ENCODE data around the gene RASEF. TPM values are rescaled to one million over a fixed set of nuclear protein-coding genes. Genes with fewer than 3 reads are reported as not detected.
A peak's percentile ranks its signal among the peaks of the same experiment; 100 is the strongest.

The RASEF gene
- total RNA-seq, 1 donor from 2014 or later: 7.6 TPM

- H3K27ac ChIP-seq: no peak overlapping the region
- H3K4me1 ChIP-seq: no peaks in the 10 kb centered on the region
- H3K27me3 ChIP-seq: no peaks in the 10 kb centered on the region
- H3K36me3 ChIP-seq: no peaks in the 10 kb centered on the region
- H3K4me3 ChIP-seq: no peak overlapping the region
- no peaks in the 10 kb centered on the region for H3K9me3 ChIP-seq
- DNase-seq (ENCODE audit: extremely low spot score in 2 of 2): no peak
- TF ChIP-seq POLR2AphosphoS5 (IDR thresholded peaks at IDR 0.05; ENCODE audit: insufficient read depth in 1 of 2, low read depth in 1 of 2) (no peak), CTCF (IDR thresholded peaks at IDR 0.05) (no peak), POLR2A (IDR thresholded peaks at IDR 0.05) (no peak)
- intact Hi-C loops (cut with DNase I): no loop called here
Measured at GRCh38 chr9:82970359-82970758, 92.6 kb downstream of the RASEF start.

GRCh38 chr9:82969291-82969690 is 93.7 kb downstream of the RASEF start:
- Histone ChIP-seq H3K36me3 (no peaks in the 10 kb centered on the region), H3K9me3 (no peaks in the 10 kb centered on the region), H3K27ac (no peak overlapping the region), H3K4me1 (no peaks in the 10 kb centered on the region), H3K27me3 (no peaks in the 10 kb centered on the region), H3K4me3 (no peak overlapping the region)
- DNase-seq (ENCODE audit: extremely low spot score in 2 of 2): no peak
- intact Hi-C loops (cut with DNase I): no loop called here
- TF ChIP-seq POLR2AphosphoS5 (IDR thresholded peaks at IDR 0.05; ENCODE audit: insufficient read depth in 1 of 2, low read depth in 1 of 2) (no peak), CTCF (IDR thresholded peaks at IDR 0.05) (no peak), POLR2A (IDR thresholded peaks at IDR 0.05) (no peak)

GRCh38 chr9:82968816-82969215 is 94.1 kb downstream of the RASEF start:
- Histone ChIP-seq H3K4me1 (no peaks in the 10 kb centered on the region), H3K27ac (no peak overlapping the region), H3K9me3 (no peaks in the 10 kb centered on the region), H3K36me3 (no peaks in the 10 kb centered on the region), H3K27me3 (no peaks in the 10 kb centered on the region), H3K4me3 (no peak overlapping the region)
- DNase-seq (ENCODE audit: extremely low spot score in 2 of 2): no peak
- TF ChIP-seq POLR2A (IDR thresholded peaks at IDR 0.05) (no peak), CTCF (IDR thresholded peaks at IDR 0.05) (no peak), POLR2AphosphoS5 (IDR thresholded peaks at IDR 0.05; ENCODE audit: insufficient read depth in 1 of 2, low read depth in 1 of 2) (no peak)
- intact Hi-C loops (cut with DNase I): no loop called here

GRCh38 chr9:82968388-82968787 is 94.6 kb downstream of the RASEF start:
- Histone ChIP-seq H3K27me3 (no peaks in the 10 kb centered on the region), H3K9me3 (no peaks in the 10 kb centered on the region), H3K27ac (no peak overlapping the region), H3K4me3 (no peak overlapping the region), H3K36me3 (no peaks in the 10 kb centered on the region), H3K4me1 (no peaks in the 10 kb centered on the region)
- DNase-seq (ENCODE audit: extremely low spot score in 2 of 2): no peak
- TF ChIP-seq POLR2AphosphoS5 (IDR thresholded peaks at IDR 0.05; ENCODE audit: insufficient read depth in 1 of 2, low read depth in 1 of 2) (no peak), POLR2A (IDR thresholded peaks at IDR 0.05) (no peak), CTCF (IDR thresholded peaks at IDR 0.05) (no peak)
- intact Hi-C loops (cut with DNase I): no loop called here

GRCh38 chr9:82961504-82962125 is 101.3 kb downstream of the RASEF start:
- H3K4me1 ChIP-seq: no peaks in the 10 kb centered on the region
- intact Hi-C loops (cut with DNase I): no loop called here
- no peaks in the 10 kb centered on the region for H3K27me3 ChIP-seq
- H3K36me3 ChIP-seq: no peaks in the 10 kb centered on the region
- TF ChIP-seq CTCF (IDR thresholded peaks at IDR 0.05): peak; percentile 31 to 67 (median 56)
- no peak for TF ChIP-seq POLR2A (IDR thresholded peaks at IDR 0.05)
- no peak overlapping the region for H3K27ac ChIP-seq
- DNase-seq (ENCODE audit: extremely low spot score in 2 of 2): no peak
- no peak overlapping the region for H3K4me3 ChIP-seq
- H3K9me3 ChIP-seq: no peaks in the 10 kb centered on the region
